SJCRH30 (cell line): ENCODE measurements around the gene NEK4. TPM values are rescaled to one million over a fixed set of nuclear protein-coding genes. Genes with fewer than 3 reads are reported as not detected.

ENCODE experiments used
- DNase-seq, 2 experiments: peaks; one replicate each; pipeline ENCODE4 v3.0.0-alpha.2; 2015 to 2020
- H3K27ac ChIP-seq: fragments of 250-450 bp; sonication (Bioruptor Pico); 2 replicates; pipeline ENCODE4 v1.5.1; 2020; ENCODE audit warnings: mild to moderate bottlenecking, moderate library complexity
- H3K27me3 ChIP-seq: fragments of 250-450 bp; sonication (Bioruptor Pico); 2 replicates; pipeline ENCODE4 v1.5.1; 2020; ENCODE audit warnings: mild to moderate bottlenecking, moderate library complexity
- H3K36me3 ChIP-seq: fragments of 250-450 bp; sonication (Bioruptor Pico); 2 replicates; pipeline ENCODE4 v1.5.1; 2020; ENCODE audit warnings: mild to moderate bottlenecking, moderate library complexity
- H3K4me1 ChIP-seq: fragments of 250-450 bp; sonication (Bioruptor Pico); 2 replicates; pipeline ENCODE4 v1.5.1; 2020; ENCODE audit warnings: mild to moderate bottlenecking, moderate library complexity
- H3K4me3 ChIP-seq: fragments of 250-450 bp; sonication (Bioruptor Pico); 2 replicates; pipeline ENCODE4 v1.5.1; 2020; ENCODE audit warnings: mild to moderate bottlenecking, moderate library complexity
- H3K9me3 ChIP-seq: fragments of 250-450 bp; sonication (Bioruptor Pico); replicated peaks from 2 replicates; pipeline ENCODE4 v1.5.1; 2020; ENCODE audit warnings: mild to moderate bottlenecking, moderate library complexity
- total RNA-seq: library from RNA; depleted of rRNA; stranded (reverse); fragments of >200 nt; shearing (Covaris generic); gene quantifications from 2 replicates; pipeline ENCODE4 v1.2.3, GENCODE V29; 2014

The NEK4 gene
- total RNA-seq, 1 experiment from 2014 or later: 23.3 TPM

- Histone ChIP-seq H3K4me1 (no peaks in the 10 kb centered on the region), H3K27ac (no peak overlapping the region), H3K27me3 (no peaks in the 10 kb centered on the region), H3K9me3 (no peaks in the 10 kb centered on the region), H3K4me3 (no peak overlapping the region), H3K36me3 (no peaks in the 10 kb centered on the region)
- DNase-seq: peak; percentile 11 to 48
These were observed 28.3 kb upstream of the NEK4 start for GRCh38 chr3:52798978-52799476.

DNA sequence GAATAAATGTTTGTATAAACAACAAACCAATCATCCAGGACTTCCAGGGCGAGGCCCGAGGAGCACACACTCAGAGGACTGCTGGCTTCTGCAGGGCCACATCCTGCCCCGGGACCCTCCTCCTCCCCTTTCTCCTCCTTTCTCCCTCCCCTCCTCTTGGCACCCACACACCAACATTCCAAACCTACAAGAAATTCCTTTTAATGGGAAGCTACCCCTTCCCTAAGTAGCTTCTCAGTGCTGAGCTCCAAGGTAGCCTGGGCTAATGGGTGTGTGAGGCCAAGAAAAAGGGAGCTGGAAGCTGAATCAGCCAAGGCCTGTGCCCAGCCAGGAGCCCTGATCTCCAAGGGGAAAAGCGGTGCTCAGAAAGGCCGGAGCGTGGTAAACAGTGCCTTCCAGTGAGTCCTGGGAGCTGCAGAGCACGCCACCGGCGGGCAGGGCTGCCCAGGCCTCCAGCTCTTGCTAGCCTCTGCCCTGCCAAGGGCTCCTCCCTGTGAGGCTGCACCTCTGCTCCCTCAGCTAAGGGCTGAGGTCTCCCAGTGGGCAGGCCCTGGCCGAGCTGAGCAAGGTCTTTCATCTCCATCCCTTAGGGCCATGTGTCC, 27.7 kb upstream of the NEK4 start:
- H3K4me1 ChIP-seq: no peaks in the 10 kb centered on the region
- DNase-seq: no peak
- no peak overlapping the region for H3K4me3 ChIP-seq
- no peaks in the 10 kb centered on the region for H3K27me3 ChIP-seq
- H3K9me3 ChIP-seq: no peaks in the 10 kb centered on the region
- no peaks in the 10 kb centered on the region for H3K36me3 ChIP-seq
- H3K27ac ChIP-seq: no peak overlapping the region

DNA sequence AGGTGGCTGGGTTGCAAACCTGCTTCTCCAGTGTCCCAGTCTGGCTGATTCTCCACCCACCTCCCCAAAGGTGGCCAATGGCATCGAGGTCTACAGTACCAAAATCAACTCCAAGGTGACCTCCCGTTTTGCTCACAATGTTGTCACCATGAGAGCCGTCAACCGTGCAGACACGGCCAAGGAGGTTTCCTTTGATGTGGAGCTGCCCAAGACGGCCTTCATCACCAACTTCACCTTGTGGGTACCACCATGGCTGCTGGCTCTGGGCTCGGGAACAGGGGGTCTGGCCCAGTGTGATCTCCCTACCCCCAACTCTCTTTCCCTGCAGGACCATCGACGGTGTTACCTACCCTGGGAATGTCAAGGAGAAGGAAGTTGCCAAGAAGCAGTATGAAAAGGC, 25.7 kb upstream of the NEK4 start:
- H3K9me3 ChIP-seq: no peaks in the 10 kb centered on the region
- H3K27ac ChIP-seq: no peak overlapping the region
- no peaks in the 10 kb centered on the region for H3K36me3 ChIP-seq
- no peaks in the 10 kb centered on the region for H3K27me3 ChIP-seq
- H3K4me3 ChIP-seq: no peak overlapping the region
- no peak for DNase-seq
- no peaks in the 10 kb centered on the region for H3K4me1 ChIP-seq

DNA sequence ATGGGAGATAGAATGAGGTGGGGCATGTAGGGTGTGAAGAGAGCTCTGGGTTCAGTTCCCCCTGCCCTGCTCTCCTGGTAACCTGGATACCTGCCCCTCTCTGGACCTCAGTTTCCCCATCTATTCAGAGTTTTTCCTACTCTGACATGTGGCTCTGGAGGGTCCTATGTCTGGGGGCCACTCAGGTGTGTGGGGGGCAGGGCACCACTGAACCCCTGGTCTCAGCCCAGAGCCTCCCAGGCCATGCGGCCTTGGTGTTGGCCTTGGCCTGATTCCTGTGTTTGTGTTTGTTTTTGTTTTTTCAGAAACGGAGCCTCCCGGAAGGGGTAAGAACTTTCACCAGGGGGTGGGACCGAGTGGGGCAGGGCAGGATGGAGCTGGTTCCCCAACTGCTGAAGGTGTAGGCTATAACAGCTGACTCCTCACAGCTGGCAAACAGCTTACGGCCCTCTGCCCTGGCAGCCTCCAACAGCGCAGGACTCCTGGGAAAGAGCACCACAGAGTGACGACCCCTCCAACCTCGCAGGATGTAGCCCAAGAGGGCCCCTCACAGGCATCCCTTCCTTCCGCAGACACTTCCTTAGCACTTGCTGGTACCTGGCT, 24.7 kb upstream of the NEK4 start:
- Histone ChIP-seq H3K4me1 (no peaks in the 10 kb centered on the region), H3K36me3 (no peaks in the 10 kb centered on the region), H3K27me3 (no peaks in the 10 kb centered on the region), H3K9me3 (no peaks in the 10 kb centered on the region), H3K4me3 (no peak overlapping the region), H3K27ac (no peak overlapping the region)
- no peak for DNase-seq

GRCh38 chr3:52794612-52795099, 23.9 kb upstream of the NEK4 start, which contains the start of gene ITIH3:
Gene ITIH3 (plus strand): TSS chr3:52794796. CDS start chr3:52794804, 8 bp downstream.
- DNase-seq: no peak
- Histone ChIP-seq H3K4me1 (no peaks in the 10 kb centered on the region), H3K27ac (no peak within 1 kb of the TSS), H3K4me3 (no peak within 1 kb of the TSS), H3K36me3 (no peaks in the 10 kb centered on the region), H3K9me3 (no peaks in the 10 kb centered on the region), H3K27me3 (no peaks in the 10 kb centered on the region)

- H3K9me3 ChIP-seq: no peaks in the 10 kb centered on the region
- H3K36me3 ChIP-seq: no peaks in the 10 kb centered on the region
- no peaks in the 10 kb centered on the region for H3K4me1 ChIP-seq
- no peak overlapping the region for H3K4me3 ChIP-seq
- no peaks in the 10 kb centered on the region for H3K27me3 ChIP-seq
- DNase-seq: peak in 1 of 2 experiments; percentile 22
- no peak overlapping the region for H3K27ac ChIP-seq
These were observed 23.2 kb upstream of the NEK4 start for GRCh38 chr3:52793702-52794611.

DNA sequence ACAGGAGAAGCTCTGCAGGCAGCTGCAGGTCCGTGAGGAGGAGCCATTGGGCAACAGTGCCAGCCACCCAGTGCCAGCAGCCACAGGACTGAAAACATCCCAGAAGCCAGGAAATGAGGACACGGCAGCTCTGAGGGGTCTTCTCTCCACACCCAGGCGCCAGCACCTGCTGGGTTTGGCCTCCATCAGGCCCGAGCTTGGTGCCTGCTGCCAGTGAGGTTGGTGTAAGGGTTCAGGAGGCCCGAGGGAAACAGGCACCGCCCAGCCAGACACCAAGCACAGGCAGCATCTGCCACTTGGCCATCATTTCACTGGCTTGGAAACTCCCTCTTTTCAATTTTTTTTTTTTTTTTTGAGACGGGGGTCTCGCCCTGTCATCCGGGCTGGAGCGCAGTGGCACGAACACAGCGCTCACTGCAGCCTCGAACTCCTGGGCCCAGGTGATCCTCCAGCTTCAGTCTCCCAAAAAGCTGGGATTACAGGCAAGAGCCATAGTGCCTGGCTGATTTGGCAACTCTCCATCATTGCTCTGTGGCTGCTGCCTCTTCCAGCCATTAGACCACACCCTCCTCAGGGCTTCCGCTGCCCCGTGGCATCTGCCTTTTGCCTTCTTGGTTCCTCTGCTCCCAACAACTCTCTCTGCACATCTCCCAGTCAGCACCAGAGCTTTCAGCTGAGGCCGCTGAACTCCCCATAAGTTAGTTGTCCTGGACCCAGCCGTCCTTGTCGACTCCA, 22.4 kb upstream of the NEK4 start:
- Histone ChIP-seq H3K4me1 (no peaks in the 10 kb centered on the region), H3K36me3 (no peaks in the 10 kb centered on the region), H3K9me3 (no peaks in the 10 kb centered on the region), H3K27ac (no peak overlapping the region), H3K4me3 (no peak overlapping the region), H3K27me3 (no peaks in the 10 kb centered on the region)
- peak; percentile 44 to 58 for DNase-seq

GRCh38 chr3:52792413-52792812, 21.7 kb upstream of the NEK4 start:
- H3K4me3 ChIP-seq: no peak overlapping the region
- H3K4me1 ChIP-seq: no peaks in the 10 kb centered on the region
- no peaks in the 10 kb centered on the region for H3K36me3 ChIP-seq
- no peak for DNase-seq
- H3K9me3 ChIP-seq: no peaks in the 10 kb centered on the region
- H3K27ac ChIP-seq: no peak overlapping the region
- H3K27me3 ChIP-seq: no peaks in the 10 kb centered on the region

- DNase-seq: no peak
- H3K9me3 ChIP-seq: no peaks in the 10 kb centered on the region
- no peaks in the 10 kb centered on the region for H3K27me3 ChIP-seq
- no peaks in the 10 kb centered on the region for H3K36me3 ChIP-seq
- H3K4me3 ChIP-seq: no peak overlapping the region
- no peak overlapping the region for H3K27ac ChIP-seq
- no peaks in the 10 kb centered on the region for H3K4me1 ChIP-seq
These were observed 21.2 kb upstream of the NEK4 start for GRCh38 chr3:52791928-52792327.

DNA sequence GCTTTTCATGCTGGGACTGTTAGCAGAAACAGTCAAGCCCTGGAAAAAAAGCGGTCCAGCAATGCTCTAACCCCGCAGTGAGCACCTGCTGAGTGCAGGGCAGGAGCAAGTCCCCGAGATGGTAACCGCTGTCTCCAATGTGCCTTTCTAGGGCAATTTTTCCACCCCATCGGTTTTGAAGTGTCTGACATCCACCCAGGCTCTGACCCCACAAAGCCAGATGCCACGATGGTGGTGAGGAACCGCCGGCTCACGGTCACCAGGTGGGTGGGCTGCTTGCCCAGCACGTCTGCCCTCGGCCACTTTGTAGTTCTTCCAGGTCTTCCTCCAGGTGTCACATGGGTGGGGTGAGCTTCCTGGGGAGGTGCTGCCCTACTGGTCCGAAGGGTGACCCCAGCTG, 20.6 kb upstream of the NEK4 start:
- no peaks in the 10 kb centered on the region for H3K36me3 ChIP-seq
- DNase-seq: no peak
- no peak overlapping the region for H3K27ac ChIP-seq
- H3K4me3 ChIP-seq: no peak overlapping the region
- no peaks in the 10 kb centered on the region for H3K9me3 ChIP-seq
- no peaks in the 10 kb centered on the region for H3K27me3 ChIP-seq
- H3K4me1 ChIP-seq: no peaks in the 10 kb centered on the region

DNA sequence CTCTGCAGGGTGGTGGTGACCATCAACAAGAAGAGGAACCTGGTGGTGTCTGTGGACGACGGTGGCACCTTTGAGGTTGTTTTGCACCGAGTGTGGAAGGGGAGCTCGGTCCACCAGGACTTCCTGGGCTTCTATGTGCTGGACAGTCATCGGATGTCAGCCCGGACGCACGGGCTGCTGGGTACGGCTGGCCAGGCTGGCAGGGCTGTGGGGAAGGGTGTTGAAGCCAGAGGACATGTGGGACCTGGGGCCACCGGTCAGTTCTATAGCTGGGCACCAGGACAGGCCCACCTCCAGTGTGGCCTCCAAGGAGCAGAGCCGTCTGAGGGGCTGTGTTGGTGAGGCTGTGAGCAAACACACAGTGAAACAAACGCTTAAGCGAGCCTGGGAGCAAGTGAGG, 20.0 kb upstream of the NEK4 start:
- Histone ChIP-seq H3K27me3 (no peaks in the 10 kb centered on the region), H3K36me3 (no peaks in the 10 kb centered on the region), H3K9me3 (no peaks in the 10 kb centered on the region), H3K27ac (no peak overlapping the region), H3K4me1 (no peaks in the 10 kb centered on the region), H3K4me3 (no peak overlapping the region)
- DNase-seq: no peak

DNA sequence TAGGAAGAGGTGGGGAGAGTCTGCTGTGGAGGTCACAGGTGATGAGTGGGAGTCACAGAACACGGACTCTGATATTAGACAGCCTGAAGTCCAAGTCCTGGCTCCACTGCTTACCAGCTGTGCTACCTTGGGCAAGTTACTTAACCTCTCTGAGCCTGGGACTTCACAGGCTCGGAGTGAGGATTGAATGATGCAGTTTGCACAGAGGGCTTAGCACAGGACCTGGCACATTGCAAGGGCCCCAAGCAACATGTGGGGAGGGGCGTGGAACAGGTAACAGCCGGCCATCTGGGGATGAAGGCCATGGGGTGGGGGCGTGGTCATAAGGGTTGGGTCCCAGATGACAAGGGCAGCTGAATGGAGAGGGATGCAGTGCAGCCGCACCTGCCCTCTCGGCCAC, 19.6 kb upstream of the NEK4 start:
- no peaks in the 10 kb centered on the region for H3K4me1 ChIP-seq
- no peak overlapping the region for H3K4me3 ChIP-seq
- no peak for DNase-seq
- H3K36me3 ChIP-seq: no peaks in the 10 kb centered on the region
- no peak overlapping the region for H3K27ac ChIP-seq
- no peaks in the 10 kb centered on the region for H3K9me3 ChIP-seq
- H3K27me3 ChIP-seq: no peaks in the 10 kb centered on the region

GRCh38 chr3:52789746-52790040, 19.0 kb upstream of the NEK4 start:
- Histone ChIP-seq H3K4me3 (no peak overlapping the region), H3K27ac (no peak overlapping the region), H3K9me3 (no peaks in the 10 kb centered on the region), H3K27me3 (no peaks in the 10 kb centered on the region), H3K36me3 (no peaks in the 10 kb centered on the region), H3K4me1 (no peaks in the 10 kb centered on the region)
- no peak for DNase-seq

DNA sequence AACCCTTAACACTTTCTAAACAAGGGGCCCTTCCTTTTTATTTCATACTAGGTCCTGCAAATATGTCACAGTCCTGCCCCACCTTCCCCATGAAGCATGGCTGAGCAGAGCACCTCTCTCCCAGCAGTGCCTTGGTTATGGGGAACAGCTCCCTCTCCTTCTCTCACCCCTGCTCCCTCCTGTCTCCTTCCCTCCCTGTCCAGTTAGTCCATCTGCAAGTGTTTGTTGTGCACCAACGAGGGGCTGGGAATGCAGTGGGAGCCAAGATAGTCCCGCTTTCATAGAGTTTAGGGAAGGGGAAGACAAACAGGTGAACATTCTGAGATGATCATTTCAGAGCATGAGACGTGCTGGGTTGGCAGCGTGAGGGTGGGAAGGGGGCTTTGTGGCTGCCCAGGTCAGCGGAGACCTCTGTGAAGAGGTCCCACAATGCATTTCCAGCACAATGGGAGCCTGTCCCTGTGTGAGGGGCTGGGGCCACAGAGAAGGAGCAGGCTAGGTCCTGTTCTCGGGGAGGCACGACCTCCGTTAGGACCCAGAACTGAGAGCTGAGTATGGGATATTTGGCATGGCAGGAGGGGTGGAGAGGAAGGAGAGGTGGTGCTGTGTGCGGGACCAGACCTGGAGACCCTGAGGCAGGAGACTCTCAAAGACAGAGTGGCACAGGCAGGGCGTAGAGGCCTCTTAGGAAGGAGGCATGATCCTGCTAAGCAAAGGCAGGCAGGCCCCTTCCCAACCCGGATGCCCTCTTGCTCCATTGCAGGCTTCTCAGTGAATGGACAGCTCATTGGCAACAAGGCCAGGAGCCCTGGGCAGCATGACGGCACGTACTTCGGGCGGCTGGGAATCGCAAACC, 18.4 kb upstream of the NEK4 start:
- Histone ChIP-seq H3K4me3 (no peak overlapping the region), H3K4me1 (no peaks in the 10 kb centered on the region), H3K27me3 (no peaks in the 10 kb centered on the region), H3K27ac (no peak overlapping the region), H3K9me3 (no peaks in the 10 kb centered on the region), H3K36me3 (no peaks in the 10 kb centered on the region)
- DNase-seq: no peak
